ENCODE data around the gene ITK.
A peak's percentile ranks its signal among the peaks of the same experiment; 100 is the strongest.

The ITK gene

GRCh38 chr5:157269165-157269671 is 88.6 kb downstream of the ITK start:
- TF ChIP-seq MAX (IDR thresholded peaks at IDR 0.05; ENCODE audit: low read depth, low read length) (no peak), POLR2A (IDR thresholded peaks at IDR 0.05; ENCODE audit: extremely low read depth, insufficient read length) (no peak), MYC (IDR thresholded peaks at IDR 0.05; ENCODE audit: low read depth, low read length) (no peak)
- no peak overlapping the region for H3K4me3 ChIP-seq (ENCODE audit: low read depth, low read length)
- peak; percentile 29 for DNase-seq (ENCODE audit: low read depth)

- DNase-seq (ENCODE audit: low read depth): peak; percentile 41
- no peak overlapping the region for H3K4me3 ChIP-seq (ENCODE audit: low read depth, low read length)
- TF ChIP-seq POLR2A (IDR thresholded peaks at IDR 0.05; ENCODE audit: extremely low read depth, insufficient read length) (no peak), MYC (IDR thresholded peaks at IDR 0.05; ENCODE audit: low read depth, low read length) (no peak), MAX (IDR thresholded peaks at IDR 0.05; ENCODE audit: low read depth, low read length) (no peak), CTCF (IDR thresholded peaks at IDR 0.05; ENCODE audit: low read depth, low read length) (no peak)
These were observed 89.2 kb downstream of the ITK start for GRCh38 chr5:157269761-157270272.

DNA sequence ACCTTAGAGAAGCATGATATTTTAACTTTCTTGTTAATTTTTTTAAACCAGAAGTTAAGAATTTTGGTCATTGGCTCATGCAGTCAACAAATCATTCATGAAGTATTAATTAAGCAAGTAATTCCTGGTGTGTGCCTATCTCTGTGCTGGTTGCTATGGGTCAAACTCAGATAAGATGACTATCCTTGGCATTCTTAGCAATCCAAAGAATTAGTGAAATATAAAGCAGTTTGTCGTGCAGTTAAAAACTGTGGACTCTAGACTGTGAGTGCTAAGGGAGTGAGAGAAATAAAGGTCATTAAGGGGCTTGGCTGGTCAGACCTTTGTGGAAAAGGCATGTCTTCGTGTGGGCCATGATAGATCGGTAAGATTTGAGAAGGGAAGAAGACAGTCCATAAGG is 90.1 kb downstream of the ITK start:
- no peak overlapping the region for H3K4me3 ChIP-seq (ENCODE audit: low read depth, low read length)
- no peak for TF ChIP-seq MYC (IDR thresholded peaks at IDR 0.05; ENCODE audit: low read depth, low read length)
- no peak for TF ChIP-seq POLR2A (IDR thresholded peaks at IDR 0.05; ENCODE audit: extremely low read depth, insufficient read length)
- TF ChIP-seq CTCF (IDR thresholded peaks at IDR 0.05; ENCODE audit: low read depth, low read length): no peak
- TF ChIP-seq MAX (IDR thresholded peaks at IDR 0.05; ENCODE audit: low read depth, low read length): no peak
- no peak for DNase-seq (ENCODE audit: low read depth)

DNA sequence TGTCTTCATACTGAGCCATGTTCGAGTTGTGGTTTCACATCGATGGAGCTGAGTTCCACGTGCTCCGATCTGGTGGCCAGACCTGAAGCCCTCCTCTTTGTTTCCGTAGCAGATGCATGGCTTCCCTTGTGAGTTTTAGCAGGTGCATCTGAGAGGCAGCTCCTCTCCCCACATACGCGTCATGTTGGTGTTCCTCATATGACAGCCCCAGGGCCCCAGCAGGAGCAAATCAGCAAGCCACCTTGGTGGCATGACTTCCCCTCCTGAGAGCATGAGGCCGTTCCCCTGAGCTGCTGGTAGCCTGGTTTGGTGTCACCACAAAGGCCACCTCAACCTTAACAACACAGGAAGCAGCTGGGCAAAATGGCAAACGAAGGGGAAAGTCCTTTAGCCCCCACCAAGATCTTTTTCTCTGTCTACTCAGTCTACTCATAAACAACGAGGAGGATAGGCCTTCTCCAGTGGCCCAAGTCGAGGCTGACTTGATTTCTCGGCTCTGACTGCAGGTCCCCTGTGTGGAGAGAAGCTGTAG is 91.2 kb downstream of the ITK start:
- TF ChIP-seq MAX (IDR thresholded peaks at IDR 0.05; ENCODE audit: low read depth, low read length): peak; percentile 93
- no peak for TF ChIP-seq POLR2A (IDR thresholded peaks at IDR 0.05; ENCODE audit: extremely low read depth, insufficient read length)
- peak; percentile 86 for TF ChIP-seq MYC (IDR thresholded peaks at IDR 0.05; ENCODE audit: low read depth, low read length)
- no peak for TF ChIP-seq CTCF (IDR thresholded peaks at IDR 0.05; ENCODE audit: low read depth, low read length)
- DNase-seq (ENCODE audit: low read depth): peak; percentile 88
- H3K4me3 ChIP-seq (ENCODE audit: low read depth, low read length): no peak overlapping the region

DNA sequence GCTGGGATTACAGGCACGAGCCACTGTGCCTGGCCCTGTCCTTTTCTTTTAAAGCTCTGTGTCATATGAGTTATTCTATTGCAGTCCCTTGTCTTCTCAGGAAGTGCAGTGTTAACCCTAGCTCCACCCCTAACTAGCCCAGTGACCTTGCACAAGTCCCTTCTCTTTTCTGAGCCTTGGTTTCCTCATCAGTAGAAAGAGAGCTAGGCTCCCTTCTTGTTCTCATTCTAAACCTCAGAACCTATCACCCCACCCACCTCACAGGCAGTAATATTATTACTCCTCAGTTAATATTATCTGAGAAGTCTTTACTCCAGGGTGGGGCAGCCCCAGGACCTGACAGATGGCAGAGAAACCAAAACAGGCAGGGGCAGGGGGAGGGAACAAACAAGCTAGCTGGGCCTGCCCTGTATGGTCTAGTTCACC is 92.5 kb downstream of the ITK start:
- DNase-seq (ENCODE audit: low read depth): peak; percentile 87
- no peak overlapping the region for H3K4me3 ChIP-seq (ENCODE audit: low read depth, low read length)
- TF ChIP-seq CTCF (IDR thresholded peaks at IDR 0.05; ENCODE audit: low read depth, low read length) (no peak), MYC (IDR thresholded peaks at IDR 0.05; ENCODE audit: low read depth, low read length) (no peak), MAX (IDR thresholded peaks at IDR 0.05; ENCODE audit: low read depth, low read length) (no peak), POLR2A (IDR thresholded peaks at IDR 0.05; ENCODE audit: extremely low read depth, insufficient read length) (no peak)

DNA sequence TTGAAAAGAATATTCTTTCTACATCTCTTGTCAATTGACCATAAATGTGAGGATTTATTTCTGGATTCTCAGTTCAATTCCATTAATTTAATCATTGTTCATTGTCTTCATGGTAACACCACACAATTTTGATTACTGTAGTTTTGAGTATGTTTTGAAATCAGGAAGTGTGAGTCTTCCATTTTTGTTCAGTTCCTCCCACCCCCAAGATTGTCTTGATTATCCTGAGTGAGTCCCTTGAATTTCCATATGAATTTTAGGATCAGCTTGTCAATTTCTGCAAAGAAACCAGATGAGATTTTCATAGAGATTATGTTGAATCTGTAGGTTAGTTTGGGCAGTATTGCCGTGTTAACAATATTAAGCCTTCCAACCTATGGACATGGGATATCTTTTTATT is 94.8 kb downstream of the ITK start:
- DNase-seq (ENCODE audit: low read depth): no peak

More for the DNA sequence above, 94.8 kb downstream of the ITK start:
- no peak overlapping the region for H3K4me3 ChIP-seq (ENCODE audit: low read depth, low read length)
- no peak for TF ChIP-seq MAX (IDR thresholded peaks at IDR 0.05; ENCODE audit: low read depth, low read length)
- TF ChIP-seq POLR2A (IDR thresholded peaks at IDR 0.05; ENCODE audit: extremely low read depth, insufficient read length): no peak
- no peak for TF ChIP-seq CTCF (IDR thresholded peaks at IDR 0.05; ENCODE audit: low read depth, low read length)
- no peak for TF ChIP-seq MYC (IDR thresholded peaks at IDR 0.05; ENCODE audit: low read depth, low read length)
